Measurements from ENCODE around the gene ESYT2. TPM values are rescaled to one million over a fixed set of nuclear protein-coding genes. Genes with fewer than 3 reads are reported as not detected.

The ESYT2 gene
- total and polyA plus RNA-seq, 4 donors = 16.4 to 83.0 (median 58.0) TPM

- Histone ChIP-seq H3K4me3 (no peak overlapping the region), H3K27me3 (ENCODE audit: control insufficient read depth in 3 of 3, insufficient read depth in 3 of 3, low read length in 2 of 3) (no peaks in the 10 kb centered on the region), H3K9me3 (ENCODE audit: control insufficient read depth in 4 of 4, insufficient read depth in 3 of 4, low read length in 3 of 4) (no peaks in the 10 kb centered on the region), H3K36me3 (ENCODE audit: control insufficient read depth in 4 of 4, insufficient read depth in 4 of 4, low read length in 4 of 4) (peaks cover 0 to 5% (median 0%) of the 10 kb centered on the region in 4 donors), H3K4me1 (ENCODE audit: control insufficient read depth in 5 of 5, insufficient read depth in 5 of 5, low read length in 5 of 5) (peaks cover 0 to 11% (median 9%) of the 10 kb centered on the region in 5 donors), H3K27ac (ENCODE audit: low read depth in 1 of 2, low read length in 1 of 2) (peak overlapping the region; percentile 21 to 35), H3K9ac (ENCODE audit: insufficient read depth in 1 of 2, low read length in 2 of 2) (no peak overlapping the region)
- 75 to 77% methylated on average over 15 of the region's 15 CpGs for WGBS, 2 donors
- DNase-seq = no peak
- TF ChIP-seq, protein P1, sequence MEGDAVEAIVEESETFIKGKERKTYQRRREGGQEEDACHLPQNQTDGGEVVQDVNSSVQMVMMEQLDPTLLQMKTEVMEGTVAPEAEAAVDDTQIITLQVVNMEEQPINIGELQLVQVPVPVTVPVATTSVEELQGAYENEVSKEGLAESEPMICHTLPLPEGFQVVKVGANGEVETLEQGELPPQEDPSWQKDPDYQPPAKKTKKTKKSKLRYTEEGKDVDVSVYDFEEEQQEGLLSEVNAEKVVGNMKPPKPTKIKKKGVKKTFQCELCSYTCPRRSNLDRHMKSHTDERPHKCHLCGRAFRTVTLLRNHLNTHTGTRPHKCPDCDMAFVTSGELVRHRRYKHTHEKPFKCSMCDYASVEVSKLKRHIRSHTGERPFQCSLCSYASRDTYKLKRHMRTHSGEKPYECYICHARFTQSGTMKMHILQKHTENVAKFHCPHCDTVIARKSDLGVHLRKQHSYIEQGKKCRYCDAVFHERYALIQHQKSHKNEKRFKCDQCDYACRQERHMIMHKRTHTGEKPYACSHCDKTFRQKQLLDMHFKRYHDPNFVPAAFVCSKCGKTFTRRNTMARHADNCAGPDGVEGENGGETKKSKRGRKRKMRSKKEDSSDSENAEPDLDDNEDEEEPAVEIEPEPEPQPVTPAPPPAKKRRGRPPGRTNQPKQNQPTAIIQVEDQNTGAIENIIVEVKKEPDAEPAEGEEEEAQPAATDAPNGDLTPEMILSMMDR (IDR thresholded peaks at IDR 0.05; ENCODE audit: control extremely low read depth, extremely low read depth) = no peak
- no peak for ATAC-seq (ENCODE audit: insufficient read depth, low FRiP score)
Observed at GRCh38 chr7:158861004-158861787, 31.9 kb upstream of the ESYT2 start.

DNA sequence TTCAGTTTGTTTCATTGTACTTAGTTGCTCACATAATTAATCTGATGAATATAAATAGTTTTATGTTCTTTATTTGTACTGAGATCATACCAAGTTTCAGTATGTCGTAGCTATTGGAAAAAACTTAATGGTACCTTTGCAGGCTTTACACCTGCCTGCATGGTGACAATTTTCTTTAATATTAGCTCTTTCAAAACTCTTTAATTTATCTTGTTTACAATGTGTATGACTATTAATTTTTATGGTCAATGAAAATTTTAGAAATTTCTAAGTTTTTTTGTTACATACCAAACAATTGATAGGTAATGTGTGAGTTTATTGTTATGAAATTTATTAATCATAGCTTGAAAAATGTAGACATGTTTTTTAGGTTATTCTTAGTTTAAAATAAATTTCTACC, 31.1 kb upstream of the ESYT2 start:
- H3K9me3 ChIP-seq (ENCODE audit: control insufficient read depth in 4 of 4, insufficient read depth in 3 of 4, low read length in 3 of 4) = no peaks in the 10 kb centered on the region
- peaks cover 0 to 5% (median 0%) of the 10 kb centered on the region in 4 donors for H3K36me3 ChIP-seq (ENCODE audit: control insufficient read depth in 4 of 4, insufficient read depth in 4 of 4, low read length in 4 of 4)
- no peak overlapping the region for H3K27ac ChIP-seq (ENCODE audit: low read depth in 1 of 2, low read length in 1 of 2)
- H3K4me3 ChIP-seq = no peak overlapping the region
- H3K9ac ChIP-seq (ENCODE audit: insufficient read depth in 1 of 2, low read length in 2 of 2) = no peak overlapping the region
- 95 to 100% methylated on average over 1 of the region's 1 CpG for WGBS, 2 donors
- DNase-seq = no peak
- no peak for ATAC-seq (ENCODE audit: insufficient read depth, low FRiP score)
- no peaks in the 10 kb centered on the region for H3K27me3 ChIP-seq (ENCODE audit: control insufficient read depth in 3 of 3, insufficient read depth in 3 of 3, low read length in 2 of 3)
- TF ChIP-seq, protein P1 (IDR thresholded peaks at IDR 0.05; ENCODE audit: control extremely low read depth, extremely low read depth) = no peak
- H3K4me1 ChIP-seq (ENCODE audit: control insufficient read depth in 5 of 5, insufficient read depth in 5 of 5, low read length in 5 of 5) = peaks cover 0 to 11% (median 9%) of the 10 kb centered on the region in 5 donors

DNA sequence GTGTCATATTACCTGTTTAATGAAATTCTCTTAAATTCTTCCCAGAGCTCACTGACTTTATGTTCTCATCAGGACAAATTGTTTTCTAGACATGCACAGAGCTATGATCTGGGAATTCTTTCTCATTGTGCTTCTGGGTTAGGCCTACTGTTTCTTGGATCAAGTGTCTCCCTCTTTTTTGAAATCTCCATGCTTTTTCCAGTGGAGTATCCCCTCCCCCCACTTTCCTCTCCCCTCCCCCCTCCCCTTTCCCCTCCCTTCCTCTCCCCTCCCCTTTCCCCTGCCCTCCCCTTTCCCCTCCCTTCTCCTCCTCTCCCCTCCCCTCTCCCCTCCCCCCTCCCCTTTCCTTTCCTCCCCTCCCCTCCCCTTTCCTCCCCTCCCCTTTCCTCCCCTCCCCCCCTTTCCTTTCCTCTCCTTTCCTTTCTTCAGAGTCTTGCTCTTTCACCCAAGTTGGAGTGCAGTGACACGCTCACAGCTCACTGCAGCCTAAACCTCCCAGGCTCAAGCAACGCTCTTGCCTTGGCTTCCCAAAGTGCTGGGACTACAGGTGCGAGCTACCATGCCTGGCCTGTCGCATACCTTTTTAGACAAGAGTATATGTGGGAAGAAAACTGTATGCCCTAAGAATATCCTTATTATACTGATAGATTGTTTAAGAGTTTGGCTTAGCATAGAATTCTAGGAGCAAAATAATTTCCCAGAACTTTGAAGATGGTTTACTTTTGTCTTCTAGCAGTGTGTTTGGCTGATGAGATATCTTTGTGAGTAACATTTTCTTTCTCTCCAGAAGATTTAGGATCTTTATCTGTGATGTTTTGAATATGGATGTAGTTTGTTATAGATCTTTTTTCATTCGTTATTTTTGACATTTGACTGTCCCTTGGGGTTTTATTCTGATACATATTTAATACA, 29.5 kb upstream of the ESYT2 start:
- Histone ChIP-seq H3K4me1 (ENCODE audit: control insufficient read depth in 5 of 5, insufficient read depth in 5 of 5, low read length in 5 of 5) (peaks cover 0 to 11% (median 5%) of the 10 kb centered on the region in 5 donors), H3K36me3 (ENCODE audit: control insufficient read depth in 4 of 4, insufficient read depth in 4 of 4, low read length in 4 of 4) (peaks cover 0 to 5% (median 0%) of the 10 kb centered on the region in 4 donors), H3K4me3 (no peak overlapping the region), H3K9ac (ENCODE audit: insufficient read depth in 1 of 2, low read length in 2 of 2) (no peak overlapping the region), H3K27me3 (ENCODE audit: control insufficient read depth in 3 of 3, insufficient read depth in 3 of 3, low read length in 2 of 3) (no peaks in the 10 kb centered on the region), H3K27ac (ENCODE audit: low read depth in 1 of 2, low read length in 1 of 2) (peak overlapping the region in 1 of 2 donors; percentile 12), H3K9me3 (ENCODE audit: control insufficient read depth in 4 of 4, insufficient read depth in 3 of 4, low read length in 3 of 4) (no peaks in the 10 kb centered on the region)
- ATAC-seq (ENCODE audit: insufficient read depth, low FRiP score) (no peak), DNase-seq (peak in 1 of 3 donors; percentile 40)
- WGBS, 2 donors = 76 to 78% methylated on average over 5 of the region's 5 CpGs
- TF ChIP-seq, protein P1 (IDR thresholded peaks at IDR 0.05; ENCODE audit: control extremely low read depth, extremely low read depth) = no peak

Data from lung (tissue), 12 donors.